Stimulated activated naive CD4-positive, alpha-beta T cell (primary cell): ENCODE results near the gene WASF2.
A peak's percentile ranks its signal among the peaks of the same experiment; 100 is the strongest.

Experiments used
- DNase-seq, 6 experiments: peaks; one replicate each; lab custom pipeline; 2025; lab: John Stamatoyannopoulos, UW

The WASF2 gene

GRCh38 chr1:27359822-27360158, 130.2 kb downstream of the WASF2 start:
- DNase-seq = no peak

- DNase-seq = no peak
These were observed 131.0 kb downstream of the WASF2 start for GRCh38 chr1:27358928-27359313.

- no peak for DNase-seq
These were observed 131.7 kb downstream of the WASF2 start for GRCh38 chr1:27358038-27358927.

- DNase-seq = peak; percentile 76 to 90 (median 78)
These were observed 132.5 kb downstream of the WASF2 start for GRCh38 chr1:27357281-27358037.

DNA sequence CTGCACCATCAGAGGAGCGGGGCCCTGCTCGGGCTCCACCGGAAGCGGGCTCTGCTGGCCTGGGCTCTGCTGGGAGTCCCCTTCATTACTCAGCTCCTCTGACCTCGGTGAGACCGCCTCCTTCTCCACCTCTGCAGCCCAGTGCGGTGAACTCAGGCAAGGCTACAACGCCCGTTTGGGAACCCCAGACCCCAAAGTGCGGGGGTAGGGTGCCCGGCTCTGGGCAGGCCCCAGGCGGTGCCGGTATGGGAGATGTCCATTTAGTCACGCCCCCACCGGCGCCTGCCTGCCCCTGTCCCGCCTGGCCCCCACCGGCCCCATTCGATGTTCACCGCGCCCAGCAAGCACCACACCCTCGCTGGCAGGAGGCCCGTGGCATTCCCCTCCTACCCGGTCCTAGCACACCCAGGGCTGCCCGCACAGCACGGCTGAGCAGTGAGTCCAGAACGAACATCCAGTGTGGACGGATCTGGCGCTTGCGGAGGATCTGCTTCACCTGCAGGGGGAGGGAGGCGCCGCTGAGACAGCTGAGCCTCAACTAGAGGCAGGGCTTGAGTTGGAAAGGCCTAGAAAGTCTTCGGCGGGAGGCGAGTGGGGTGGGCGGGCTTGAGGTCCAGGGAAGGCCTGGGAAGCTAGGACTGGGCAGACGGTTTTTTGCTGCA, 133.2 kb downstream of the WASF2 start:
- DNase-seq = peak in 3 of 6 experiments; percentile 32 to 41 (median 37)

DNA sequence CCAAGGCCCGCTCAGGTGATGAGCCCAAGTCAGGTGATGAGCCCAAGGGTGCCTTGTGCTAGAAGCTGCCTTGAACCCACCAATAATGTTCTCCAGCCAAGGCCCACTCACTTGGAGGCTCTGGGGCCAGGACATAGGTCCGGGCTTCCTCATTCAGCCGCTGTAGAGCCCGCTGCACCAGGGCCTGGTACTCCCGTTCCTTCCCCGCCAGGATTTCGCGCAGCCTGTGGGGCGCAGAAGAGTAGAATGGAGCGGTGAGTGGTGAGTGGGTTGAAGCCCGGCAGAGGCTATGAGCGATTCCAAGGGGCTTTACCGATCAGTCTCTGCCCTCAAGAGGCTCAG, 133.7 kb downstream of the WASF2 start:
- peak in 1 of 6 experiments; percentile 12 for DNase-seq

- DNase-seq = no peak
These were observed 134.3 kb downstream of the WASF2 start for GRCh38 chr1:27355683-27356082.
